ENCODE measurements around the gene CLSTN3.

Gene CLSTN3

DNA sequence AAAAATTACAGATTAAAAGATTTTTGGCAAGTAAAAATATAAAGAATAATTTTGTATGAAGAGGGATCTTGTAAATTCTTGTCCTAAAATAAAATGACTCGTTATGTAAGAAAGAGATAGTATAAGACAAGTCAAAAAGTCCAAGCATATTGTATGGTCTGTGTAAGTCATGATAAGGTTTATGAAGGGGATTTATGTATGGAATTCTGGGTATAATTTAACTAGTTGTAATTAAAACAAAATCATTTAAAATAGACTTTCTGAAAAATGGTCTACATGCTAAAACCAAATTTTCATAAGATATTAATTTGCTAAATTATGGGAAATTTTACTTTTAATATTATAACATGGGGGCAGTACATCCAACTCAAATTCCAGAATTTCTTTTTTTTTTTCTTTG lies 41.7 kb downstream of the CLSTN3 start:
- Histone ChIP-seq H3K9me2 (replicated peaks; ENCODE audit: control insufficient read depth, low read length) (no peaks in the 10 kb centered on the region), H4K20me1 (ENCODE audit: control insufficient read depth, insufficient read depth, low read depth, low read length) (no peaks in the 10 kb centered on the region), H3K27ac (ENCODE audit: low read depth, low read length) (no peak overlapping the region), H3K36me3 (ENCODE audit: control insufficient read depth, low read length) (no peaks in the 10 kb centered on the region), H3K4me1 (ENCODE audit: control insufficient read depth, low read length) (no peaks in the 10 kb centered on the region), H3F3A (ENCODE audit: control insufficient read depth, insufficient read depth) (no peaks in the 10 kb centered on the region), H3K79me2 (ENCODE audit: control insufficient read depth, low read length) (no peaks in the 10 kb centered on the region), H3K4me3 (ENCODE audit: low read length) (no peak overlapping the region), H3K27me3 (ENCODE audit: control insufficient read depth, low read length) (no peaks in the 10 kb centered on the region), H3K4me2 (ENCODE audit: low read length) (no peak overlapping the region), H3K9me3 (ENCODE audit: control insufficient read depth, insufficient read depth, low read length) (peaks cover 33% of the 10 kb centered on the region)
- TF ChIP-seq EZH2phosphoT487 (IDR thresholded peaks at IDR 0.05; ENCODE audit: borderline replicate concordance, low read length) = no peak

DNA sequence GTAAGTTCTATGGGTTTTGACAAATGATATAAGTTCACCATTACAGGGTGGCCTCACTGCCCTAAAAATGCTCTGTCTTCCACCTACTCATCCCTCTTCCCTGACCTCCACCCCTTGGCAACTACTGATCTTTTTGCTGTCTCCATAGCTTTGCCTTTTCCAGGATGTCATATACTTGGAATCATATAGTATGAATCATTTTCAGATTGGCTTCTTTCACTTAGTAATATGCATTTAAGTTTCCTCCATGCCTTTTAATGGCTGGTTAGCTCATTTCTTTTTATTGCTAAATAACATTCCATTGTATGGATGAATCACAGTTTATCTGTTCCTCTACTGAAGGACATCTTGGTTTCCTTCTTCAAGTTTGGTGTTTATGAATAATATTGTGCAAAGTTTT lies 45.3 kb downstream of the CLSTN3 start:
- no peak overlapping the region for H3K27ac ChIP-seq (ENCODE audit: low read depth, low read length)

DNA sequence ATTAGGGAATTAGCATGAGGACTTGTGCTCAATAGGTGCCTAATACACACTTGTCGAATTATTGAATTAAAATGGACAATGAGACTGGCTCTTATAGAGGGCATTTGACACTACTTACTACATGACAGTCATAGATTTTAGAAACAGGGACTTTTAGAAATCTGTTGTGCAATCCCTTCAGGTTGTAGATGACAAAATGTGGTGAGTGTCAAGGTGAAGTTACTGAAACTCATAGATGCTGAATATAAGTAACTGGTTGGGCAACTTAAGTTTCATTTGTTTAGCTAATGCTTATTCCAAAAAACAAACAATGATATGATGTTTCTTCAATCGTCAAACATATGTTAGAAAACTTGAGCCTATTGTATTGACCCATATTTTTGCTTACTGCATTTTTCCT lies 46.4 kb downstream of the CLSTN3 start:
- Histone ChIP-seq H4K20me1 (ENCODE audit: control insufficient read depth, insufficient read depth, low read depth, low read length) (no peaks in the 10 kb centered on the region), H3K36me3 (ENCODE audit: control insufficient read depth, low read length) (no peaks in the 10 kb centered on the region), H3K27me3 (ENCODE audit: control insufficient read depth, low read length) (peaks cover 5% of the 10 kb centered on the region; the same call in 1 of the 2 replicates), H3K4me3 (ENCODE audit: low read length) (no peak overlapping the region), H3K27ac (ENCODE audit: low read depth, low read length) (no peak overlapping the region), H3K4me2 (ENCODE audit: low read length) (no peak overlapping the region), H3K9me2 (replicated peaks; ENCODE audit: control insufficient read depth, low read length) (no peaks in the 10 kb centered on the region), H3F3A (ENCODE audit: control insufficient read depth, insufficient read depth) (no peaks in the 10 kb centered on the region), H3K4me1 (ENCODE audit: control insufficient read depth, low read length) (no peaks in the 10 kb centered on the region), H3K9me3 (ENCODE audit: control insufficient read depth, insufficient read depth, low read length) (peaks cover 11% of the 10 kb centered on the region), H3K79me2 (ENCODE audit: control insufficient read depth, low read length) (no peaks in the 10 kb centered on the region)
- TF ChIP-seq, protein P1, sequence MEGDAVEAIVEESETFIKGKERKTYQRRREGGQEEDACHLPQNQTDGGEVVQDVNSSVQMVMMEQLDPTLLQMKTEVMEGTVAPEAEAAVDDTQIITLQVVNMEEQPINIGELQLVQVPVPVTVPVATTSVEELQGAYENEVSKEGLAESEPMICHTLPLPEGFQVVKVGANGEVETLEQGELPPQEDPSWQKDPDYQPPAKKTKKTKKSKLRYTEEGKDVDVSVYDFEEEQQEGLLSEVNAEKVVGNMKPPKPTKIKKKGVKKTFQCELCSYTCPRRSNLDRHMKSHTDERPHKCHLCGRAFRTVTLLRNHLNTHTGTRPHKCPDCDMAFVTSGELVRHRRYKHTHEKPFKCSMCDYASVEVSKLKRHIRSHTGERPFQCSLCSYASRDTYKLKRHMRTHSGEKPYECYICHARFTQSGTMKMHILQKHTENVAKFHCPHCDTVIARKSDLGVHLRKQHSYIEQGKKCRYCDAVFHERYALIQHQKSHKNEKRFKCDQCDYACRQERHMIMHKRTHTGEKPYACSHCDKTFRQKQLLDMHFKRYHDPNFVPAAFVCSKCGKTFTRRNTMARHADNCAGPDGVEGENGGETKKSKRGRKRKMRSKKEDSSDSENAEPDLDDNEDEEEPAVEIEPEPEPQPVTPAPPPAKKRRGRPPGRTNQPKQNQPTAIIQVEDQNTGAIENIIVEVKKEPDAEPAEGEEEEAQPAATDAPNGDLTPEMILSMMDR (IDR thresholded peaks at IDR 0.05; ENCODE audit: low read depth, low read length, poor library complexity, severe bottlenecking) = no peak
- no peak for TF ChIP-seq EZH2phosphoT487 (IDR thresholded peaks at IDR 0.05; ENCODE audit: borderline replicate concordance, low read length)

More for the DNA sequence above, 45.3 kb downstream of the CLSTN3 start:
- Histone ChIP-seq H3K27me3 (ENCODE audit: control insufficient read depth, low read length) (peaks cover 5% of the 10 kb centered on the region; the same call in 1 of the 2 replicates), H3K4me3 (ENCODE audit: low read length) (no peak overlapping the region), H3K4me2 (ENCODE audit: low read length) (no peak overlapping the region), H3K36me3 (ENCODE audit: control insufficient read depth, low read length) (no peaks in the 10 kb centered on the region), H3K9me2 (replicated peaks; ENCODE audit: control insufficient read depth, low read length) (no peaks in the 10 kb centered on the region), H4K20me1 (ENCODE audit: control insufficient read depth, insufficient read depth, low read depth, low read length) (no peaks in the 10 kb centered on the region), H3K4me1 (ENCODE audit: control insufficient read depth, low read length) (no peaks in the 10 kb centered on the region), H3K79me2 (ENCODE audit: control insufficient read depth, low read length) (no peaks in the 10 kb centered on the region), H3F3A (ENCODE audit: control insufficient read depth, insufficient read depth) (no peaks in the 10 kb centered on the region), H3K9me3 (ENCODE audit: control insufficient read depth, insufficient read depth, low read length) (peaks cover 12% of the 10 kb centered on the region)
- TF ChIP-seq, protein P1 (IDR thresholded peaks at IDR 0.05; ENCODE audit: low read depth, low read length, poor library complexity, severe bottlenecking) = no peak
- no peak for TF ChIP-seq EZH2phosphoT487 (IDR thresholded peaks at IDR 0.05; ENCODE audit: borderline replicate concordance, low read length)

DNA sequence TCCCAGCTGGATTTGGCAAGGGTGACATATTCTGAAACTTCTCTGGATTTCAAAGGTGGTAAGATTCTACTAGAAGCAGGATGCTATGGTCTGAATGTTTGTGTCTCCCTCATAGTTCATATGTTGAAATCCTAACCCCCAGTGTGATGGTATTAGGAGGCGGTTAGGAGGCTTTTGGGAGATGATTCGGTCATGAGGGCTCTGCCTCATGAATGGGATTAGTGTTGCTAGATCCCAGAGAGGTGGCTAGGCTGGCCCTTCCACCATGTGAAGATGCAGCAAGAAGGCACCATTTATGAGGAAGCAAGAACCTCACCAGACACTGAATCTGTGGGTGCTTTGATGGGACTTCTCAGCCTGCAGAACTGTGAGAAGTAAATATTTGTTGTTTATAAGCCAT lies 48.3 kb downstream of the CLSTN3 start:
- H3K27ac ChIP-seq (ENCODE audit: low read depth, low read length) = no peak overlapping the region
- H4K20me1 ChIP-seq (ENCODE audit: control insufficient read depth, insufficient read depth, low read depth, low read length) = no peaks in the 10 kb centered on the region
- no peaks in the 10 kb centered on the region for H3F3A ChIP-seq (ENCODE audit: control insufficient read depth, insufficient read depth)
- H3K36me3 ChIP-seq (ENCODE audit: control insufficient read depth, low read length) = no peaks in the 10 kb centered on the region
- H3K4me3 ChIP-seq (ENCODE audit: low read length) = no peak overlapping the region
- TF ChIP-seq, protein P1 (IDR thresholded peaks at IDR 0.05; ENCODE audit: low read depth, low read length, poor library complexity, severe bottlenecking) = no peak
- no peak for TF ChIP-seq EZH2phosphoT487 (IDR thresholded peaks at IDR 0.05; ENCODE audit: borderline replicate concordance, low read length)
- H3K9me3 ChIP-seq (ENCODE audit: control insufficient read depth, insufficient read depth, low read length) = no peaks in the 10 kb centered on the region
- no peaks in the 10 kb centered on the region for H3K9me2 ChIP-seq (replicated peaks; ENCODE audit: control insufficient read depth, low read length)
- H3K4me1 ChIP-seq (ENCODE audit: control insufficient read depth, low read length) = no peaks in the 10 kb centered on the region
- no peak overlapping the region for H3K4me2 ChIP-seq (ENCODE audit: low read length)
- H3K79me2 ChIP-seq (ENCODE audit: control insufficient read depth, low read length) = no peaks in the 10 kb centered on the region
- H3K27me3 ChIP-seq (ENCODE audit: control insufficient read depth, low read length) = peaks cover 5% of the 10 kb centered on the region; the same call in 1 of the 2 replicates
